ENCODE measurements around the gene ITGA2B. TPM values are rescaled to one million over a fixed set of nuclear protein-coding genes. Genes with fewer than 3 reads are reported as not detected.

ITGA2B gene
- total and polyA plus RNA-seq, 2 of the 13 experiments (the other 11 are each of a cell fraction or from before 2014, with no cell fraction given), result 0.38 to 1.1 TPM

DNA sequence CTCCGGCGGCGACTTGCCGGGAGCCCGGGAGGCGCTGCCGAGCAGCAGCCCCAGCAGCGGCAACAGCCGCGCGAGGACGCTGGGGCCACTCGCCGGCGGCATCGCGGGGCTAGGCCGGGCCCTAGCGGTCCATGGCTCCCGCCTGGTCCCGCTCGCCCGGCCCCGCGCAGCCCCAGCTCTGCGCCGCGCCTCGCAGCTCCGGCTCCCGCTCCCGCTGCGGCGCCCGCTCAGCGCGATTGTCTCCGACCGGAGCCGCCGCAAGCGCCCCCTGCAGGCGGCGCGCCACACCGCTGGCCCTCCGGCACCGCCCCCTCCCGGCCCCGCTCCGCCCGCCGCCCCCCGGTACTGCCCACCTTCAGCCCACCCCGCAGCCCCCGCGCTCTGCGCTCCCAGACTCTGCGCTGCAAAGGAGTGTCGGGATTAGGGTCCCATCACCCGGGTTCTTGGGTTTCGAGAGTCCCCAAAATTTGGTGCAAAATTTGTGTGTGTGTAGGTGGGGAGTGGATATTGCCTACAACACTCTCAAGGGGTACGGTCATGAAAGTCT lies 25.8 kb downstream of the ITGA2B start, which contains the start of gene FAM171A2 (continued):
- TF ChIP-seq ZBTB10 (CRISPR knock-in tag; IDR thresholded peaks at IDR 0.05; ENCODE audit: borderline replicate concordance) (no peak), NFYC (CRISPR knock-in tag; IDR thresholded peaks at IDR 0.05) (no peak), ZNF619 (CRISPR knock-in tag; IDR thresholded peaks at IDR 0.05) (no peak), IRX3 (CRISPR knock-in tag; IDR thresholded peaks at IDR 0.05; ENCODE audit: borderline replicate concordance, low read depth) (no peak), ZNF724P (CRISPR knock-in tag; IDR thresholded peaks at IDR 0.05; ENCODE audit: borderline replicate concordance) (no peak), ZNF879 (CRISPR knock-in tag; IDR thresholded peaks at IDR 0.05) (no peak), MXI1 (IDR thresholded peaks at IDR 0.05; ENCODE audit: borderline replicate concordance, low read depth, low read length) (peak; percentile 12; the same call in 1 of the 3 replicates), FOXO1 (CRISPR knock-in tag; IDR thresholded peaks at IDR 0.05) (no peak), CREB1 (IDR thresholded peaks at IDR 0.05) (no peak), CREB1 (CRISPR knock-in tag; IDR thresholded peaks at IDR 0.05) (no peak), ZNF672 (CRISPR knock-in tag; IDR thresholded peaks at IDR 0.05) (no peak), CBX5 (CRISPR knock-in tag; IDR thresholded peaks at IDR 0.05; ENCODE audit: borderline replicate concordance) (no peak), SALL2 (CRISPR knock-in tag; IDR thresholded peaks at IDR 0.05) (peak; percentile 52; the same call in 1 of the 2 replicates), ZNF775 (CRISPR knock-in tag; IDR thresholded peaks at IDR 0.05; ENCODE audit: borderline replicate concordance) (no peak), SAP130 (CRISPR knock-in tag; IDR thresholded peaks at IDR 0.05; ENCODE audit: low read depth) (peak; percentile 39; the same call in 1 of the 2 replicates), CCDC6 (CRISPR knock-in tag; IDR thresholded peaks at IDR 0.05) (0 out of 2 replicates have a peak, but pooled peaks have one; percentile 31), CAMTA2 (CRISPR knock-in tag; IDR thresholded peaks at IDR 0.05; ENCODE audit: borderline replicate concordance) (no peak), FOXO4 (CRISPR knock-in tag; conservative IDR thresholded peaks at IDR 0.05) (no peak), SP1 (IDR thresholded peaks at IDR 0.05) (no peak), SP1 (CRISPR knock-in tag; IDR thresholded peaks at IDR 0.05) (0 out of 2 replicates have a peak, but pooled peaks have one; percentile 40)
- TF ChIP-seq, protein P1, sequence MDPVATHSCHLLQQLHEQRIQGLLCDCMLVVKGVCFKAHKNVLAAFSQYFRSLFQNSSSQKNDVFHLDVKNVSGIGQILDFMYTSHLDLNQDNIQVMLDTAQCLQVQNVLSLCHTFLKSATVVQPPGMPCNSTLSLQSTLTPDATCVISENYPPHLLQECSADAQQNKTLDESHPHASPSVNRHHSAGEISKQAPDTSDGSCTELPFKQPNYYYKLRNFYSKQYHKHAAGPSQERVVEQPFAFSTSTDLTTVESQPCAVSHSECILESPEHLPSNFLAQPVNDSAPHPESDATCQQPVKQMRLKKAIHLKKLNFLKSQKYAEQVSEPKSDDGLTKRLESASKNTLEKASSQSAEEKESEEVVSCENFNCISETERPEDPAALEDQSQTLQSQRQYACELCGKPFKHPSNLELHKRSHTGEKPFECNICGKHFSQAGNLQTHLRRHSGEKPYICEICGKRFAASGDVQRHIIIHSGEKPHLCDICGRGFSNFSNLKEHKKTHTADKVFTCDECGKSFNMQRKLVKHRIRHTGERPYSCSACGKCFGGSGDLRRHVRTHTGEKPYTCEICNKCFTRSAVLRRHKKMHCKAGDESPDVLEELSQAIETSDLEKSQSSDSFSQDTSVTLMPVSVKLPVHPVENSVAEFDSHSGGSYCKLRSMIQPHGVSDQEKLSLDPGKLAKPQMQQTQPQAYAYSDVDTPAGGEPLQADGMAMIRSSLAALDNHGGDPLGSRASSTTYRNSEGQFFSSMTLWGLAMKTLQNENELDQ (CRISPR knock-in tag; IDR thresholded peaks at IDR 0.05; ENCODE audit: borderline replicate concordance), result no peak
- TF ChIP-seq, protein P2, sequence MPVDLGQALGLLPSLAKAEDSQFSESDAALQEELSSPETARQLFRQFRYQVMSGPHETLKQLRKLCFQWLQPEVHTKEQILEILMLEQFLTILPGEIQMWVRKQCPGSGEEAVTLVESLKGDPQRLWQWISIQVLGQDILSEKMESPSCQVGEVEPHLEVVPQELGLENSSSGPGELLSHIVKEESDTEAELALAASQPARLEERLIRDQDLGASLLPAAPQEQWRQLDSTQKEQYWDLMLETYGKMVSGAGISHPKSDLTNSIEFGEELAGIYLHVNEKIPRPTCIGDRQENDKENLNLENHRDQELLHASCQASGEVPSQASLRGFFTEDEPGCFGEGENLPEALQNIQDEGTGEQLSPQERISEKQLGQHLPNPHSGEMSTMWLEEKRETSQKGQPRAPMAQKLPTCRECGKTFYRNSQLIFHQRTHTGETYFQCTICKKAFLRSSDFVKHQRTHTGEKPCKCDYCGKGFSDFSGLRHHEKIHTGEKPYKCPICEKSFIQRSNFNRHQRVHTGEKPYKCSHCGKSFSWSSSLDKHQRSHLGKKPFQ (CRISPR knock-in tag; IDR thresholded peaks at IDR 0.05; ENCODE audit: insufficient replicate concordance), result no peak
- TF ChIP-seq, protein P3, sequence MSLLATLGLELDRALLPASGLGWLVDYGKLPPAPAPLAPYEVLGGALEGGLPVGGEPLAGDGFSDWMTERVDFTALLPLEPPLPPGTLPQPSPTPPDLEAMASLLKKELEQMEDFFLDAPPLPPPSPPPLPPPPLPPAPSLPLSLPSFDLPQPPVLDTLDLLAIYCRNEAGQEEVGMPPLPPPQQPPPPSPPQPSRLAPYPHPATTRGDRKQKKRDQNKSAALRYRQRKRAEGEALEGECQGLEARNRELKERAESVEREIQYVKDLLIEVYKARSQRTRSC (CRISPR knock-in tag; IDR thresholded peaks at IDR 0.05; ENCODE audit: low read depth), result no peak
